Measurements from ENCODE around the gene SLITRK5. TPM values are rescaled to one million over a fixed set of nuclear protein-coding genes. Genes with fewer than 3 reads are reported as not detected.
A peak's percentile ranks its signal among the peaks of the same experiment; 100 is the strongest.

The SLITRK5 gene, protein sequence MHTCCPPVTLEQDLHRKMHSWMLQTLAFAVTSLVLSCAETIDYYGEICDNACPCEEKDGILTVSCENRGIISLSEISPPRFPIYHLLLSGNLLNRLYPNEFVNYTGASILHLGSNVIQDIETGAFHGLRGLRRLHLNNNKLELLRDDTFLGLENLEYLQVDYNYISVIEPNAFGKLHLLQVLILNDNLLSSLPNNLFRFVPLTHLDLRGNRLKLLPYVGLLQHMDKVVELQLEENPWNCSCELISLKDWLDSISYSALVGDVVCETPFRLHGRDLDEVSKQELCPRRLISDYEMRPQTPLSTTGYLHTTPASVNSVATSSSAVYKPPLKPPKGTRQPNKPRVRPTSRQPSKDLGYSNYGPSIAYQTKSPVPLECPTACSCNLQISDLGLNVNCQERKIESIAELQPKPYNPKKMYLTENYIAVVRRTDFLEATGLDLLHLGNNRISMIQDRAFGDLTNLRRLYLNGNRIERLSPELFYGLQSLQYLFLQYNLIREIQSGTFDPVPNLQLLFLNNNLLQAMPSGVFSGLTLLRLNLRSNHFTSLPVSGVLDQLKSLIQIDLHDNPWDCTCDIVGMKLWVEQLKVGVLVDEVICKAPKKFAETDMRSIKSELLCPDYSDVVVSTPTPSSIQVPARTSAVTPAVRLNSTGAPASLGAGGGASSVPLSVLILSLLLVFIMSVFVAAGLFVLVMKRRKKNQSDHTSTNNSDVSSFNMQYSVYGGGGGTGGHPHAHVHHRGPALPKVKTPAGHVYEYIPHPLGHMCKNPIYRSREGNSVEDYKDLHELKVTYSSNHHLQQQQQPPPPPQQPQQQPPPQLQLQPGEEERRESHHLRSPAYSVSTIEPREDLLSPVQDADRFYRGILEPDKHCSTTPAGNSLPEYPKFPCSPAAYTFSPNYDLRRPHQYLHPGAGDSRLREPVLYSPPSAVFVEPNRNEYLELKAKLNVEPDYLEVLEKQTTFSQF
- polyA plus RNA-seq (2013, experiment 1 of 2; ENCODE audit: insufficient read length) = under 0.01 TPM
- 0.01 TPM for polyA plus RNA-seq (2013, experiment 2 of 2; ENCODE audit: insufficient read length)

DNA sequence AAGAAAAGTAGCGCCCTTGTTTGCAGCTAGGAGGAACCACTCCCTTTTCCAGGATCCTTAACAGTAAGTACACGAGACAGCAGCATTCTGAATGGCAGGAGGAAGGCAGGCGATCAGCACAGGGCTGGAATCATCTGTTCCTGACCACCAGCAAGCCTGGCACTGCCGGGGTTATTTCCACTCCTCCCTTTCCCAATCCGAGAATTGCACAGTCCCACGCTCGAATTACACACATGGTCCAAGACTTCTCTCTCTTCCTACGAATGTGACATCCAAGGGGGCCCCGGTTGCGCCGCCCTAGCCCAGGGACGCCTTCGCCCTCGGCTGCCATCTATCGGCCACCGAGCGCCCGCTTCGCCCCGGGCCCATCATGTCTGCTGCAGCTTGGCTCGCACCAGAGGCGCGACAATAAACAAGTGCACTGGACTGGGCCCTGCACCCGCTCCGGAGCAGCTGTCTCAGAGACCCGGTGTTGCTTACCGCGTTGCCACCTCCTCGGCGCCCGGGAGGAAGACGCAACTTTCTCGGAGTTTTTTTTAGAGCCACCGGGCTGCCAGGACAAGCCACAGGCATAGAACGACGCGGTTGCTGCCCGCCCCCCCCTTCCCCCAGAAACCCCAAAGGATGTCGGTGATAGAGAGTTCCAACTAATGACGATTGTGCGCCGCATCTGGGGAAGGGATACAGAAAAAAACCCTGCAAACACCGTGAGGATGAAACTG lies at the start of gene SLITRK5:
SLITRK5 (plus strand) TSS at position 341 of the 722 bp plus-strand sequence. CDS start 4,018 bp downstream, outside the sequence.
- peak; percentile 53 for DNase-seq

DNA sequence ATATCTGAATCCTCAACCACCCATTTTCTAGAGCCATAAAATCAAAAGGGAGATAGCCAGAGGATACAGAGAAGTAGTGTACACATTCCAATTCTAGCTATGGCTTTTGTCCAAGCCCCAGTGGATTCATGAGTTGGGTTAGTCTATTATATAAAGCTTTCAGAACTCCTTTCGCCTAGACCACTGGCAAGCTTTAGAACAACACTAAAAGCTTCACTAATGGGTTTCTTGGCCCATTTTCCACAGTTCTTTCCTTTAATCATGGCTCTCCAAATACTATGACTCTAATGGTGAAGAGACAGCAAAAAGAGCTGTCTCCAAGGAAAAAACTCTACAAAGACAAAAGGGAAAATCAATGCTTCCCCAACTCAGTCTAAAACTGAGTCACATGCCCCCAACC lies 48.2 kb upstream of the SLITRK5 start:
- no peak for DNase-seq

DNA sequence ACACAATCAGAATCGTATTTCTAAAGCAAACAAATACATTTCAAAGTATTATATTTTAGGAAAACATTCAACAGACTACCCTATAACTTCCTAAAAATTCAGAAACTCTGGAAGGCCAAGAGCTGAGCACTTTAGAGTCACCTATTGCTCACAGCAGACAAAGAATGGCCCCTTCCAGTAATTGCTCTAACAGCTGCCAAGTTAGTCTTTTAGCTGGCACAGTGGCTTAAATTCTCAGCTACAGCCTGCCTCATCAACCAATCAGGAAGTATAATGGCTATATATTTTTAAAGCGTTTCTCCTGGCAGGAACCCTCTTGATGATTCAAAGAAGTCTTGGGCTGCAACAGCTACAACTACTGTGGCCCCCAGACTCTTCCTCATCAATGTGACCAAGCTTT lies 14.9 kb upstream of the SLITRK5 start:
- DNase-seq = no peak

DNA sequence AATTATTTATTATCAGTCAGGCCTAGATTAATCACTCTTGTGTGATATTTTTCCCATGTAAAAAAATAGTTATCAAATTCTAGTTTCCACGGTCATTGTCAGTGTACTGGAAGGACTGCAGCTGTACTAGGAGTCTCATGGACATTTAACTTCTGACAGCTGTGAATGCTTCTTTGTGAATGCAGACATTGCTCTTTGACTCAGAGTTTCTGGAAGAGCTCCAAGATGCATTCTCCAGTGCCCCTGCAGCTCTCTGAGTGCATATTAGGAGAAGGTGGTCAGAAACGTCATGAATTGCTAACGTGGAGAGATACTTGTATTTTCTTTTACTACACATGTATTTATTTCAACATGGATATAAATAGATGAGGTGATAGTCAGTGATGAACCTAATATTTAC lies 9.7 kb upstream of the SLITRK5 start:
- peak; percentile 59 for DNase-seq

DNA sequence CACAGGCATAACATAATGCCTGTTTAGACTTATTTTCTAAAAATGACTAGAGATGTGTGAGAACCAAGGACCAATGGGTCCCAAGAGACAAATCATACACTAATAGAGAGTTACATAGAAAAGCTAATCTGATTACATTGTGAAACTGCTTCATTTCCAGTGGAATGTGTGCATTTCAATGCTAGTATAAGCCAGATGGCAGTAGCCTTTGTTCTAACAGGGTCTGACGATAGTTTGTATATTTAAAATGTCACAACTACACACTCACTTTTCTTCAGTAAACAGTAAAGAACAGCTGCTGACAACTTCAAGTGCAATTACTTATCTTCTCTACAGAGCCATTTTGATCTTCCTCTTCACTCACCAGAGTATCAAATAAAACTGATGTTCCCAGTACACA lies 4.3 kb upstream of the SLITRK5 start:
- no peak for DNase-seq

DNA sequence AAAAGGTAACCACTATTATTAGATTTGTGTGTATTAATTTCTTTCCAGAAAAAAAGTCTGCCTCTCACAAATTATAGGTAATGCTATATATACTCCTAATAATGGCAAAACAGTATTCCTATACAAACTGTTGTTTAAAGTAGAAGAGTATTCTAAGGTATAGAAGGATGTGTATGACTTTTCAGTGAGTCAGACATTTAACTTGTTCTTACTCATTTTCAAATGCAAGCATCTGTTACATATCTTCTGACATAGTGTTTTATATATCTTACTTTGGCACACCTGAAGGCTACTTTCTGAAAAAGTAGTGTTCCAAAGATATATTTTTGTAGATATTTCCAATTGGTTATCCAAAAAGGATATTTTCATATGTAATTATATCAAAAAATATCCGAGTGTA lies 3.5 kb upstream of the SLITRK5 start:
- DNase-seq = no peak

DNA sequence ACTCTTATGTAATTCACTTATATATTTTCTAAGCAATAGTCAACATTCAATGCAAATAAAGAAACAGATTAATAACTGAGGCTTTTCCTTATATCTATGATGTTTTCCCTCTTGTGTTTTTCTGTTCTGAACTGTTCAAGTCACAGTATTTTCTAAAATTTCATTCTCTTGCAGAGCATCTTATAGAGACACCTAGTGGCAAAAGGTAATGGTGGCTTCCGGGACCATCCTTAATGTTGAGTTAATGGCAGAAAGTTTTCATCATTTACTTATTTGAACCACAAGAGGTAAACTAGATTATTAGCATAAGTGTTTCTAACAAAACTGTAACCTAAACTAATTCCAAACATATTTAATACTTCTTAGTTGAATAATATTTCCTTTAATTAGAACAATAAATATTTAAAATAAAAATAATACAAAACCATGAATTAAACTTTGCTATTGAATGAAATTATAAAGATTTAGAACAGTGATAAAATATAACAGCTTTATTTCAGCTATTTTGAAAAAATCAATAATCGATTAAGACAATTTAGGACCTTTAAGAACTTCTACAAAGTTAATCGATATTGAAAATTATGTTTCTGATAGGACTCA lies 1.7 kb upstream of the SLITRK5 start:
- DNase-seq = peak; percentile 12

DNA sequence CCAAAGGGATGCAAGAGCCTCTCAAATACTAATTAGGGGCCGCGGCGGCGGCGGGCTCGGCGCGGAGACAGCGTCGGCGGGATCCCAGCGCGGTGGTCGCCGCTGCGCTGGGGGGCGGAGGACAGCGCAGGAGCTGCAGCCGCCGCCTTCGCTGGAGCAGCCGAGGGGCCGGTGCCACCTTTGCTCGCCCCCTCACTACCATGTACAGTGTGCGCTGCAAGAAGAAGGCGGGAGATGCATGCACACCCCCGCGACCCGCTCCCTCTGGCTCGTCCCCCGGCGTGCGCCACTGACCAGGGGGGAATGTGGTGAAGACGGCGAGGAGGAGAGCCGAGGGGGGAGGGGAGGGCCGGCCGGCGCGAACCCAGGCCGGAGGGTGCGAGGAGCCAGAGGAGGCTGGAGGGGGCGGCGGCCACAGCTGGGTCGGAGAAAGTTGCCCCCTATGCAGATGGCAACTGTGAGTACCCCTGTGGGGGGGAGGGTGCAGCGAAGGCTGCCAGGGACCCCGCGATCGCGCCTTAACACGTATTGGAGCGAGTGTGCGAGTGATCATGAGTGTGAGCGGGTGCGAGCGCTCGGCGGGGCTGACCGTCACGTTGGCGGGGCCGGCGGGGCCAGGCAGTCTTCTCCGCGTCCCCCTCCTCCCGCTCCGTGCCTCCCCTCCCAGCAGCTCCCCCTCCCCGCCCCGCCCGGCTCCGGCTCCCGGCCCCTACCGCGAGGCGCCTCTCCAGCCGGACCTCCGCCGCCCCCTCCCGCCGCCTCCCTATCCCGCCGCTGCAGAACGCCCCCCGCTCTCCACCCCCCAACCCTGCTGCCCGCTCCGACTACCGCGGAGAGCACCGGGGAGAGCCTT lies 808 bp downstream of the SLITRK5 start:
- no peak for DNase-seq

DNA sequence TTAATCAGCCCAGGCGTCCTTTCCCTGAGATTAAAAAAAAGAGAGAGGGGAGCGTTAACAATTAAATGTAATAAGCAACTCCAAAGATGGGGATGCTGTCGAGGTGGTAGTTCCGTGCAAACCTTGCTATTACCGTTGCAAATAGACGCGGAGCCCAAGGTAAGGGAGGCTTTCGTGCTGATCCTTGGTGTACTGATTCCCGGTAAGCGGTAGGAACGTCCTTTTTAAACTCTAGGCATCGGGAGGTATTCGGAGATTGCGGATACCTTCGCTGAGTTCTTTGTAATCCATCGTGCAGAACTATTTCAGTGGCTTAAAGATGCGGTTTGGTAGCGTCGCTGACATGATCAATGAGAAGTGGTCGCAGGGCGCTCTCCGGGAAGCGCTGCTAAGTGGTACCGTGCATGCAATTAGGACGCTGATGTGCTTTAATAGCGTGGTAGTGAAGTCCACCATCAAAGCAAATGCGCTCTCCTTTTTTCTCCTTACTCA lies 3.1 kb downstream of the SLITRK5 start:
- DNase-seq = no peak

DNA sequence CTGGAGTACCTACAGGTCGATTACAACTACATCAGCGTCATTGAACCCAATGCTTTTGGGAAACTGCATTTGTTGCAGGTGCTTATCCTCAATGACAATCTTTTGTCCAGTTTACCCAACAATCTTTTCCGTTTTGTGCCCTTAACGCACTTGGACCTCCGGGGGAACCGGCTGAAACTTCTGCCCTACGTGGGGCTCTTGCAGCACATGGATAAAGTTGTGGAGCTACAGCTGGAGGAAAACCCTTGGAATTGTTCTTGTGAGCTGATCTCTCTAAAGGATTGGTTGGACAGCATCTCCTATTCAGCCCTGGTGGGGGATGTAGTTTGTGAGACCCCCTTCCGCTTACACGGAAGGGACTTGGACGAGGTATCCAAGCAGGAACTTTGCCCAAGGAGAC lies 4.7 kb downstream of the SLITRK5 start:
- DNase-seq = no peak

DNA sequence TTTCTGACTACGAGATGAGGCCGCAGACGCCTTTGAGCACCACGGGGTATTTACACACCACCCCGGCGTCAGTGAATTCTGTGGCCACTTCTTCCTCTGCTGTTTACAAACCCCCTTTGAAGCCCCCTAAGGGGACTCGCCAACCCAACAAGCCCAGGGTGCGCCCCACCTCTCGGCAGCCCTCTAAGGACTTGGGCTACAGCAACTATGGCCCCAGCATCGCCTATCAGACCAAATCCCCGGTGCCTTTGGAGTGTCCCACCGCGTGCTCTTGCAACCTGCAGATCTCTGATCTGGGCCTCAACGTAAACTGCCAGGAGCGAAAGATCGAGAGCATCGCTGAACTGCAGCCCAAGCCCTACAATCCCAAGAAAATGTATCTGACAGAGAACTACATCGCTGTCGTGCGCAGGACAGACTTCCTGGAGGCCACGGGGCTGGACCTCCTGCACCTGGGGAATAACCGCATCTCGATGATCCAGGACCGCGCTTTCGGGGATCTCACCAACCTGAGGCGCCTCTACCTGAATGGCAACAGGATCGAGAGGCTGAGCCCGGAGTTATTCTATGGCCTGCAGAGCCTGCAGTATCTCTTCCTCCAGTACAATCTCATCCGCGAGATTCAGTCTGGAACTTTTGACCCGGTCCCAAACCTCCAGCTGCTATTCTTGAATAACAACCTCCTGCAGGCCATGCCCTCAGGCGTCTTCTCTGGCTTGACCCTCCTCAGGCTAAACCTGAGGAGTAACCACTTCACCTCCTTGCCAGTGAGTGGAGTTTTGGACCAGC lies 5.3 kb downstream of the SLITRK5 start:
- DNase-seq = no peak

DNA sequence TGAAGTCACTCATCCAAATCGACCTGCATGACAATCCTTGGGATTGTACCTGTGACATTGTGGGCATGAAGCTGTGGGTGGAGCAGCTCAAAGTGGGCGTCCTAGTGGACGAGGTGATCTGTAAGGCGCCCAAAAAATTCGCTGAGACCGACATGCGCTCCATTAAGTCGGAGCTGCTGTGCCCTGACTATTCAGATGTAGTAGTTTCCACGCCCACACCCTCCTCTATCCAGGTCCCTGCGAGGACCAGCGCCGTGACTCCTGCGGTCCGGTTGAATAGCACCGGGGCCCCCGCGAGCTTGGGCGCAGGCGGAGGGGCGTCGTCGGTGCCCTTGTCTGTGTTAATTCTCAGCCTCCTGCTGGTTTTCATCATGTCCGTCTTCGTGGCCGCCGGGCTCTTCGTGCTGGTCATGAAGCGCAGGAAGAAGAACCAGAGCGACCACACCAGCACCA lies 5.9 kb downstream of the SLITRK5 start:
- no peak for DNase-seq

DNA sequence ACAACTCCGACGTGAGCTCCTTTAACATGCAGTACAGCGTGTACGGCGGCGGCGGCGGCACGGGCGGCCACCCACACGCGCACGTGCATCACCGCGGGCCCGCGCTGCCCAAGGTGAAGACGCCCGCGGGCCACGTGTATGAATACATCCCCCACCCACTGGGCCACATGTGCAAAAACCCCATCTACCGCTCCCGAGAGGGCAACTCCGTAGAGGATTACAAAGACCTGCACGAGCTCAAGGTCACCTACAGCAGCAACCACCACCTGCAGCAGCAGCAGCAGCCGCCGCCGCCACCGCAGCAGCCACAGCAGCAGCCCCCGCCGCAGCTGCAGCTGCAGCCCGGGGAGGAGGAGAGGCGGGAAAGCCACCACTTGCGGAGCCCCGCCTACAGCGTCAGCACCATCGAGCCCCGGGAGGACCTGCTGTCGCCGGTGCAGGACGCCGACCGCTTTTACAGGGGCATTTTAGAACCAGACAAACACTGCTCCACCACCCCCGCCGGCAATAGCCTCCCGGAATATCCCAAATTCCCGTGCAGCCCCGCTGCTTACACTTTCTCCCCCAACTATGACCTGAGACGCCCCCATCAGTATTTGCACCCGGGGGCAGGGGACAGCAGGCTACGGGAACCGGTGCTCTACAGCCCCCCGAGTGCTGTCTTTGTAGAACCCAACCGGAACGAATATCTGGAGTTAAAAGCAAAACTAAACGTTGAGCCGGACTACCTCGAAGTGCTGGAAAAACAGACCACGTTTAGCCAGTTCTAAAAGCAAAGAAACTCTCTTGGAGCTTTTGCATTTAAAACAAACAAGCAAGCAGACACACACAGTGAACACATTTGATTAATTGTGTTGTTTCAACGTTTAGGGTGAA lies 6.6 kb downstream of the SLITRK5 start:
- no peak for DNase-seq

DNA sequence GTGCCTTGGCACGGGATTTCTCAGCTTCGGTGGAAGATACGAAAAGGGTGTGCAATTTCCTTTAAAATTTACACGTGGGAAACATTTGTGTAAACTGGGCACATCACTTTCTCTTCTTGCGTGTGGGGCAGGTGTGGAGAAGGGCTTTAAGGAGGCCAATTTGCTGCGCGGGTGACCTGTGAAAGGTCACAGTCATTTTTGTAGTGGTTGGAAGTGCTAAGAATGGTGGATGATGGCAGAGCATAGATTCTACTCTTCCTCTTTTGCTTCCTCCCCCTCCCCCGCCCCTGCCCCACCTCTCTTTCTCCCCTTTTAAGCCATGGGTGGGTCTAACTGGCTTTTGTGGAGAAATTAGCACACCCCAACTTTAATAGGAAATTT lies 7.2 kb downstream of the SLITRK5 start:
- DNase-seq = no peak

DNA sequence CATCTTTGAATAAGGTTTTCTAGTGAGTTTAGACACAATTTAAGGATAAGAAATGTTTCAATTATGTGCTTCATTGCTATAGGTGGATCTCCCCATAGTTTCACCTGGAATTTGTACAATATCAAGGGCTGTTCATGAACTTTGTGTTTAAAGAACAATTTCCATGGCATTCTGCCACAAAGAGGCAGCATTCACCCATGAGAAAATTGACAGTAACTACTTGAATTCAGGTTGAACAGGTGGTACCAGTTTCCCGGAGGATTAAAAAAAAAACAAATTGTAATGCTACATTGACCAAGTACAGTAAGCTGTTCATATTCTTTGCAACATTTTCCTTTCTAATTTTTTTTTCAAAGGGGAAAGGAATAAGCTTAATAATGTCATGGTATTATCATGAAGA lies 9.1 kb downstream of the SLITRK5 start:
- no peak for DNase-seq

DNA sequence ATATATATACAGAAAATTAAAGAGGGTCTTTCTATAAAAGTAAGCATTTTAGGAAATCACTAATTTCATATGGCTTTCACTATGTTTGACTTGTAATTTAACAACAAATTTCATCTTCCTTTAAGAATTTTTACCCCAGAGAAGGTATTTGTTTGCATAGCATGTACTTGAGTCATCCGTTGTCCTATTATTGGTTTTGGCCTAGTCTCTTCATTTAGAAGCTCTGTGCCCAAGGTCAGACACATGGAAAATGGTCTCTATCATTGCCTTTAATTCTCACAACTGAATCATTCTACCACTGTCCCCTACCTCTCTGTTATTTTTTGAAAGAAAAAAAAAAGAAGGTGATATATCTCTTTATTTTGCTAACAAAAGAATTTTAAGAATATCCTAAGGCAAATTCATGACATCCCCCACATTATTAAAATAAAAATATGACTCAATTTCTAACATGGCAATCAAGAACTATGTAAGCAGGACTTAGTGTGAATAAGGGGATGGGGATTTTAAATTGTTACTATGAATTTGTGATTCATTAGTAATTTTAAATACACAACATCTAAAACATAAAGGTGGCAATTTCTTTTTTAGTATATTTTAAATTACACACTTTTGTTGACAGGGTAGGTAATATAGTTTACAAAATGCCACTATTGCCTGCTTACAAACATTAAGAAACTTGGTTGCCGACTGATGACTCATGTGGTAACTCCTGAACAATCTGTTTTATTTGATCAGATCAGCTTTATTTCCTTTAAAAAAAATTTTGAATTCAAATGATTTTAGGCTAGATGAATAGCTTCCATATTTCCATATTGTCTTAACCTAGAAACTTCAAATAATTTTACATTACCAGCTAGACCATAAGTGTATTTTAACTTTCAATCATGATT lies 13.9 kb downstream of the SLITRK5 start:
- peak; percentile 55 for DNase-seq

DNA sequence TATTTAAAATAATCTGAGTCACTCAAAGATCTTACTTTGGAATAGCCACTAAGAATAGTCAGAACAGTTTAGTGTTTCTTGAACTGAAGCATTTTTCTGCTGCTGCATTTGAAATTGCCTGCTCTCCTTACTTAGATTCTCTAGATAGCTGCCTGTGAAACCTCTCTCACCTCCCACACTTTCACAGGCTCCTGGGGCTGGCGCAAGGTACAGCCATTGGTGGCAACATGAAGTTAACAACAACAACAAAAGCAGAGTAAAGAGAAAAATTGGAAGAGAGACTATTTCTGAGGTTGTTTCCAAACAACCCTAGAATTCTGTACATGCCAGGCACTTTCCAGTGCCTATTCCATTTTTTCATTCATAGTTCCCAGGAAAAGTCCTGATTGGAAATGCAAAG lies 25.3 kb downstream of the SLITRK5 start:
- DNase-seq = no peak

DNA sequence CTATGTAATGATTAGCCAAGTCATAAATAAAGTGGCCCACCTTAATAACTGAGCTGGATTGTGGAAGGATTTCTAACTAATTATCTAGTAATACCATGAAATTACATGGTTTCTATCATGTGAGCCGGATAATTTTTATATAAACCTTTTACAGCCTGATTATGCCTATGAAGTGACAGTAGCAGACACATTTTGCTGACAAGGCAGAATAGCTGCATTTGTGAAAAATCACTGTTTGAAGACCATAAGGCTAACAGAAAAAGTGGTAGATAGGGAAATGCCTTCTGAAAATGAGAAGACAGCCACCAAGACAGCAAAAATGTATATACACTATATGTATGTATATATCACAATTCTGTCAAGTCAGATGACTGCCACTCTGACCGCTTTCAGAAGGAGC lies 27.1 kb downstream of the SLITRK5 start:
- DNase-seq = no peak

All from fibroblast of skin of back (primary cell).